Measurements from ENCODE around the gene CNDP1. TPM values are rescaled to one million over a fixed set of nuclear protein-coding genes. Genes with fewer than 3 reads are reported as not detected.

The CNDP1 gene
- total RNA-seq, 4 donors from 2014 or later: 0.15 TPM; not detected in 3

DNA sequence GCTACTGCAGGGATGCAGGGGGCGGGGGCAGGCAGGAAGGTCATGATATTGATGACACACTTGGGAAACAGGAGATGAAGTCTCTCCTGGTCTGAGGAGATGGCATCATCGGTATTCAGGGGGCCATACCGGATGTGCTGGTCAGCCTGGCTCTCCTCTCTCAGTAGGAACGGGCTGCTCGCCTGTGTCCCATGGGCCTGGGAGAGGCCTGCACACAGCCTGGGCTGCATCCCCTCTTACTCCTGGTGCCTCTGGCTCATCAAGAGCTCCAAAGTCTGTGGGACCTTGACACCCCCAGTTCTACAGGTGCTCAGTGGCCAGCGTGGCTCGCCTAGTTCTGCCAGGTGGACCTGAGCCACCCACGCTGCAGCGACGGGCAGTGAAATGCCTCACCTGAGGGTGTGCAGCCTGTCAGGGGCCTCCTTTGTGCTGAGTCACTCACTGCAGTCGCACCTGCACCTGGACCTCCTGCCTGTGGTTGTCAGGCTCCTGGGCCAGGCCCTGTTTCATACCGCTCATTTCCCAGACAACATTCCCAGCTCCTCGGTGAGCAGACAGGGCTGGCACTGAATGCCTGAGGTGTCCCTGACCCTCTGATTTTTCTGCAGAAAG, 18.6 kb upstream of the CNDP1 start:
- no peaks in the 10 kb centered on the region for H3K27me3 ChIP-seq
- TF ChIP-seq POLR2AphosphoS5 (IDR thresholded peaks at IDR 0.05) (no peak), EP300 (IDR thresholded peaks at IDR 0.05) (no peak), POLR2A (IDR thresholded peaks at IDR 0.05) (no peak)
- TF ChIP-seq, protein P1, sequence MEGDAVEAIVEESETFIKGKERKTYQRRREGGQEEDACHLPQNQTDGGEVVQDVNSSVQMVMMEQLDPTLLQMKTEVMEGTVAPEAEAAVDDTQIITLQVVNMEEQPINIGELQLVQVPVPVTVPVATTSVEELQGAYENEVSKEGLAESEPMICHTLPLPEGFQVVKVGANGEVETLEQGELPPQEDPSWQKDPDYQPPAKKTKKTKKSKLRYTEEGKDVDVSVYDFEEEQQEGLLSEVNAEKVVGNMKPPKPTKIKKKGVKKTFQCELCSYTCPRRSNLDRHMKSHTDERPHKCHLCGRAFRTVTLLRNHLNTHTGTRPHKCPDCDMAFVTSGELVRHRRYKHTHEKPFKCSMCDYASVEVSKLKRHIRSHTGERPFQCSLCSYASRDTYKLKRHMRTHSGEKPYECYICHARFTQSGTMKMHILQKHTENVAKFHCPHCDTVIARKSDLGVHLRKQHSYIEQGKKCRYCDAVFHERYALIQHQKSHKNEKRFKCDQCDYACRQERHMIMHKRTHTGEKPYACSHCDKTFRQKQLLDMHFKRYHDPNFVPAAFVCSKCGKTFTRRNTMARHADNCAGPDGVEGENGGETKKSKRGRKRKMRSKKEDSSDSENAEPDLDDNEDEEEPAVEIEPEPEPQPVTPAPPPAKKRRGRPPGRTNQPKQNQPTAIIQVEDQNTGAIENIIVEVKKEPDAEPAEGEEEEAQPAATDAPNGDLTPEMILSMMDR (IDR thresholded peaks at IDR 0.05): no peak
- H3K9me3 ChIP-seq: no peaks in the 10 kb centered on the region
- H3K36me3 ChIP-seq: peaks cover 0 to 98% of the 10 kb centered on the region in 2 donors
- H3K4me3 ChIP-seq: no peak overlapping the region
- no peak overlapping the region for H3K27ac ChIP-seq
- WGBS, 2 donors (ENCODE audit: low coverage in 1 of 2): 87% methylated on average over 5 of the region's 13 CpGs; no CpG with 5 or more reads in 1 of the 2 donors
- H3K4me1 ChIP-seq: no peaks in the 10 kb centered on the region
- no peak for ATAC-seq

DNA sequence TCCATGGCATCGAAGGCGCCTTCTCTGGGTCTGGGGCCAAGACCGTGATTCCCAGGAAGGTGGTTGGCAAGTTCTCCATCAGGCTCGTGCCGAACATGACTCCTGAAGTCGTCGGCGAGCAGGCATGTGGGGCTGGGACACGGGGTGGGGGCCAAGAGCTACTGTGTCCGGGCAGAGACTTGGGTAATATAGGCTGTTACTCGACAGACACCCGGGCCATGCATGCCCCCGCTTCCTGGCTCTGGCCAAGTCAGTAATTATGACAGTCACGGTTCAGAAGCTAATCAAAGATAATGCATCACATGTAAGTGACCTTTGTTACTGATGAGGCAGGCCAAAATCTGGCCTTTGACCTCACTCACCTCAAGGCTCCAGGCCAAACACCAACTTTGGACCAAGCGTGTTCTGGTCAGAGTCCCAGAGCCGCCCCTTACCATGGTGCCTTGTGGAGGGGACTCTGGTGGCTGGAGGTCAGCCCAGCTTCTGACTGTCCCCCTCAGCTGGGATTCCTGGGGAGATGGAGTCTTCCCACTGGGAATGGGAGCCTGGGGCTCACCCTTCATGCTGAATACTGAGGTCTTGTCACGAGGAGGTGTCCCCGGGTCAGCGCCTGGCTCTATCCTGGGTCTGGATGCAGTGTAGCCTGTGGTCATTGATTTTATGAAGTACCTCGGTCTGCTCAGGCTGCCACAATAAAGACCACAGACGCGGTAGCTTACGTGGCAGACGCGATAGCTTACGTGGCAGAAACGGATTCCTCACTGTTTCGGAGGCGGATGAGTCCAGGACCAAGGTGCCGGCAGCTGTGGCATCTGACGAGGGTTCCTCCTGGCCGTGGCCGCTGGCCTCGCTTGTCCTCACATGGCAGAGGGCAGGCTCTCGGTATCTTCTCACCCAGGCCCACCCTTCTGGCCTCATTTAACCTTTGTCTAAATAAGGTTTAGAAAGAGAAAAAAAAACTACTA, 17.7 kb upstream of the CNDP1 start:
- no peak for ATAC-seq
- Histone ChIP-seq H3K27ac (no peak overlapping the region), H3K9me3 (no peaks in the 10 kb centered on the region), H3K4me3 (no peak overlapping the region), H3K4me1 (no peaks in the 10 kb centered on the region), H3K27me3 (no peaks in the 10 kb centered on the region), H3K36me3 (peaks cover 0 to 98% of the 10 kb centered on the region in 2 donors)
- TF ChIP-seq, protein P1 (IDR thresholded peaks at IDR 0.05): no peak
- no peak for TF ChIP-seq POLR2AphosphoS5 (IDR thresholded peaks at IDR 0.05)
- no peak for TF ChIP-seq POLR2A (IDR thresholded peaks at IDR 0.05)
- no peak for TF ChIP-seq EP300 (IDR thresholded peaks at IDR 0.05)
- 93 to 94% methylated on average over 10 to 13 of the region's 35 CpGs for WGBS, 2 donors (ENCODE audit: low coverage in 1 of 2)

DNA sequence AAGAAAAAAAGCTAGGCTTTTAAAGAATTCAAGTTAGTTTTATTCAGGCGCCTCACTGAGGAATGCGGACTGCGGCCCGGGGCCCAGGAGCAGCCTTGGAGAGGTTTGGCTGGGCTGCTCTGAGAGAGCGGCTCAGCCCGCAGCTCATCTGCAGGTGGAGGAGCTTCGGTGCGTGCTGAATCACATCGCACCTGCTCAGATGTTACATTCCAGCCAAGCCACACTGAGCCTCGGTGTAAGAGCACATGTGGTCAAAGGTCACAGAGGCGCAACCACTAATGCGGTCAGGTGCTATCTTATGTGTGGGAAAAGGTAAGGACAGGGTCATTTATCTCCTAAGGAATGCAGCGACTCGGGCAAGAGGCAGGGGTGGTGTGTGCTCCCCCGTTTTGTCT, 17.1 kb upstream of the CNDP1 start:
- no peak overlapping the region for H3K4me3 ChIP-seq
- WGBS, 2 donors (ENCODE audit: low coverage in 1 of 2): 88% methylated on average over 13 of the region's 15 CpGs; no CpG with 5 or more reads in 1 of the 2 donors
- H3K27ac ChIP-seq: no peak overlapping the region
- no peaks in the 10 kb centered on the region for H3K4me1 ChIP-seq
- peaks cover 0 to 98% of the 10 kb centered on the region in 2 donors for H3K36me3 ChIP-seq
- H3K9me3 ChIP-seq: no peaks in the 10 kb centered on the region
- TF ChIP-seq POLR2A (IDR thresholded peaks at IDR 0.05) (no peak), POLR2AphosphoS5 (IDR thresholded peaks at IDR 0.05) (no peak), EP300 (IDR thresholded peaks at IDR 0.05) (no peak)
- TF ChIP-seq, protein P1 (IDR thresholded peaks at IDR 0.05): no peak
- no peaks in the 10 kb centered on the region for H3K27me3 ChIP-seq
- no peak for ATAC-seq

DNA sequence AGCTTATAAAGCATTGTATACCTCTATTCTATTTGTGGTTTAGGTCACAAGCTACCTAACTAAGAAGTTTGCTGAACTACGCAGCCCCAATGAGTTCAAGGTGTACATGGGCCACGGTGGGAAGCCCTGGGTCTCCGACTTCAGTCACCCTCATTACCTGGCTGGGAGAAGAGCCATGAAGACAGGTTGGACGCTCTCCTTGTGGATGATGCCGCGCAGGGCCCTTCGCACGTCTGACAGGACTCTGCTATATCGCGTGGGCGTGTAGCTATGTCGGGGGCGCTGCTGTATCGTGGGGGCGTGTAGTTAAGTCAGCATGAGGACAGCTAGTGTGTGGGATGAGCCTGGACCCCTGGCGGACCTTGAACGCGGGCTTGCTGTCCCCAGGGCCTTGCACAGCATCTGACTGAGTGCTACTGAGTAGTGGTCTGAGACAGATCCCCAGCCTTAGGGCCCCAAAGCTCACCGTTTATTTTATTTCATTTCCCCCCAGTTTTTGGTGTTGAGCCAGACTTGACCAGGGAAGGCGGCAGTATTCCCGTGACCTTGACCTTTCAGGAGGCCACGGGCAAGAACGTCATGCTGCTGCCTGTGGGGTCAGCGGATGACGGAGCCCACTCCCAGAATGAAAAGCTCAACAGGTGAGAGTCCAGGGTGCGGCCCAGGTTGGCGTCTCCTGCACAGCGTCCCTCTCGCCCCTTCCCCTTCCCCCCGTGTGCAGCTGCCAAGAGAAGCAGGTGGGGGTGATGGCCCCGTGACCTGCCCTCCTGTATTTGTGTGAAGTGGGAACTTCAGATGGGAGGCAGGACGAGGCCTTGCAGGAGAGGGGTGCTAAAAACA, 15.6 kb upstream of the CNDP1 start:
- Histone ChIP-seq H3K27me3 (no peaks in the 10 kb centered on the region), H3K4me1 (no peaks in the 10 kb centered on the region), H3K27ac (no peak overlapping the region), H3K36me3 (peaks cover 0 to 91% of the 10 kb centered on the region in 2 donors), H3K9me3 (no peaks in the 10 kb centered on the region), H3K4me3 (no peak overlapping the region)
- no peak for ATAC-seq
- no peak for TF ChIP-seq POLR2A (IDR thresholded peaks at IDR 0.05)
- TF ChIP-seq POLR2AphosphoS5 (IDR thresholded peaks at IDR 0.05): no peak
- no peak for TF ChIP-seq EP300 (IDR thresholded peaks at IDR 0.05)
- TF ChIP-seq, protein P1 (IDR thresholded peaks at IDR 0.05): no peak
- 77 to 86% methylated on average over 2 to 10 of the region's 32 CpGs for WGBS, 2 donors (ENCODE audit: low coverage in 1 of 2)
